Measurements from ENCODE around the gene RAB17.

Gene RAB17

GRCh38 chr2:237558961-237559641 lies 31.4 kb downstream of the RAB17 start:
- DNase-seq (ENCODE audit: low spot score): peak; percentile 32

GRCh38 chr2:237557633-237558015 lies 32.9 kb downstream of the RAB17 start:
- no peak for DNase-seq (ENCODE audit: low spot score)

GRCh38 chr2:237556773-237557632 lies 33.5 kb downstream of the RAB17 start:
- DNase-seq (ENCODE audit: low spot score): no peak

GRCh38 chr2:237555560-237555959 lies 35.0 kb downstream of the RAB17 start:
- no peak for DNase-seq (ENCODE audit: low spot score)

- DNase-seq (ENCODE audit: low spot score): no peak
Observed at GRCh38 chr2:237553948-237554347, 36.6 kb downstream of the RAB17 start.

GRCh38 chr2:237552908-237553307 lies 37.6 kb downstream of the RAB17 start:
- DNase-seq (ENCODE audit: low spot score): no peak

GRCh38 chr2:237551071-237551574 lies 39.4 kb downstream of the RAB17 start:
- DNase-seq (ENCODE audit: low spot score): no peak

- no peak for DNase-seq (ENCODE audit: low spot score)
Observed at GRCh38 chr2:237549643-237550415, 40.7 kb downstream of the RAB17 start.

GRCh38 chr2:237549216-237549615 lies 41.3 kb downstream of the RAB17 start:
- no peak for DNase-seq (ENCODE audit: low spot score)

- no peak for DNase-seq (ENCODE audit: low spot score)
Observed at GRCh38 chr2:237547841-237548416, 42.6 kb downstream of the RAB17 start.

GRCh38 chr2:237546876-237547395 lies 43.6 kb downstream of the RAB17 start:
- no peak for DNase-seq (ENCODE audit: low spot score)

GRCh38 chr2:237546040-237546875 lies 44.3 kb downstream of the RAB17 start:
- no peak for DNase-seq (ENCODE audit: low spot score)

- no peak for DNase-seq (ENCODE audit: low spot score)
Observed at GRCh38 chr2:237542001-237542704, 48.4 kb downstream of the RAB17 start.

GRCh38 chr2:237541243-237541642 lies 49.3 kb downstream of the RAB17 start:
- no peak for DNase-seq (ENCODE audit: low spot score)

- DNase-seq (ENCODE audit: low spot score): no peak
Observed at GRCh38 chr2:237540823-237541222, 49.7 kb downstream of the RAB17 start.

GRCh38 chr2:237540223-237540775 lies 50.2 kb downstream of the RAB17 start:
- DNase-seq (ENCODE audit: low spot score): no peak

- no peak for DNase-seq (ENCODE audit: low spot score)
Observed at GRCh38 chr2:237539681-237540080, 50.9 kb downstream of the RAB17 start.

GRCh38 chr2:237538901-237539300 lies 51.6 kb downstream of the RAB17 start:
- DNase-seq (ENCODE audit: low spot score): no peak

- no peak for DNase-seq (ENCODE audit: low spot score)
Observed at GRCh38 chr2:237538001-237538720, 52.4 kb downstream of the RAB17 start.

Measured in COLO829 (cell line).